HepG2 (cell line): ENCODE measurements around the gene GNA15. TPM values are rescaled to one million over a fixed set of nuclear protein-coding genes. Genes with fewer than 3 reads are reported as not detected.
A peak's percentile ranks its signal among the peaks of the same experiment; 100 is the strongest.

ENCODE experiments used
- ASH2L ChIP-seq: fragments of 300-600, 200-600 bp; sonication (generic); IDR thresholded peaks from 2 replicates; pipeline ENCODE4 v1.7.0; 2017; ENCODE audit warnings: low read depth, mild to moderate bottlenecking, moderate library complexity, mixed read lengths, low read length; ENCODE audit not compliant: insufficient read length
- CREBL2 ChIP-seq: sonication (generic); formaldehyde crosslinking; IDR thresholded peaks from 2 replicates; pipeline ENCODE4 v1.8.1; 2023; ENCODE audit warnings: missing genetic modification reagents, mild to moderate bottlenecking, borderline replicate concordance
- CREM ChIP-seq, 2 experiments: sonication (generic) in 1 of 2; formaldehyde crosslinking in 1 of 2; IDR thresholded peaks; 2 replicates each; pipeline versions ENCODE4 v1.4.0 to v1.6.1; 2016 to 2020; ENCODE audit warnings: antibody characterized with exemption in 1 of 2, mild to moderate bottlenecking in 1 of 2, missing genetic modification reagents in 1 of 2
- MAX ChIP-seq: IDR thresholded peaks from 2 replicates; pipeline ENCODE4 v1.6.1; 2012; ENCODE audit warnings: inconsistent platforms
- MED13 ChIP-seq: sonication (generic); formaldehyde crosslinking; IDR thresholded peaks from 2 replicates; pipeline ENCODE4 v1.5.0; 2020; ENCODE audit warnings: missing genetic modification reagents
- NR2F1 ChIP-seq, 2 experiments: fragments of 450-650 bp in 1 of 2; formaldehyde crosslinking in 1 of 2; IDR thresholded peaks; 2 replicates each; pipeline versions ENCODE4 v1.5.0 to v1.6.1; 2016 to 2020; ENCODE audit warnings: mild to moderate bottlenecking in 1 of 2, missing compliant biosample characterization in 1 of 2, missing genetic modification reagents in 1 of 2, moderate library complexity in 1 of 2
- NRL ChIP-seq: sonication (generic); formaldehyde crosslinking; IDR thresholded peaks from 2 replicates; pipeline ENCODE4 v1.5.0; 2020; ENCODE audit warnings: missing genetic modification reagents, mild to moderate bottlenecking, moderate library complexity, borderline replicate concordance
- RFX1 ChIP-seq: fragments of 450-650 bp; IDR thresholded peaks from 2 replicates; pipeline ENCODE4 v1.6.1; 2017
- RFXANK ChIP-seq: IDR thresholded peaks from 2 replicates; pipeline ENCODE4 v1.6.1; 2016
- YEATS4 ChIP-seq: sonication (generic); formaldehyde crosslinking; IDR thresholded peaks from 2 replicates; pipeline ENCODE4 v1.4.0; 2020; ENCODE audit warnings: missing genetic modification reagents, borderline replicate concordance
- ZNF230 ChIP-seq: sonication (generic); formaldehyde crosslinking; IDR thresholded peaks from 2 replicates; pipeline ENCODE4 v1.4.0; 2020; ENCODE audit warnings: mild to moderate bottlenecking, missing genetic modification reagents
- ZNF343 ChIP-seq: sonication (generic); formaldehyde crosslinking; IDR thresholded peaks from 2 replicates; pipeline ENCODE4 v1.4.0; 2020; ENCODE audit warnings: mild to moderate bottlenecking, missing genetic modification reagents
- ZNF543 ChIP-seq: sonication (generic); formaldehyde crosslinking; IDR thresholded peaks from 2 replicates; pipeline ENCODE4 v1.4.0; 2020; ENCODE audit warnings: mild to moderate bottlenecking, missing genetic modification reagents
- ZNF761 ChIP-seq: sonication (generic); formaldehyde crosslinking; conservative IDR thresholded peaks from 2 replicates; pipeline ENCODE4 v1.4.0; 2020; ENCODE audit warnings: mild to moderate bottlenecking, missing genetic modification reagents
- polyA plus RNA-seq, 8 experiments: library from polyadenylated mRNA; depleted of rRNA in 3 of 8; stranded (reverse) in 7 of 8; unstranded in 1 of 8; fragments of >200 nt; fragmentation: Illumina TruSeq in 4 of 8; extraction: Trizol in 4 of 8; gene quantifications; 2 replicates each; pipeline versions ENCODE4 v1.2.1 to v1.2.3, GENCODE V29; 2011 to 2016; ENCODE audit warnings: low read depth in 4 of 8, missing spikeins in 1 of 8, mixed read lengths in 1 of 8; ENCODE audit not compliant: insufficient read depth in 1 of 8
- total RNA-seq, 5 experiments: library from RNA; depleted of rRNA; stranded (reverse); fragments of >200 nt; fragmentation: Illumina TruSeq; extraction: Trizol; gene quantifications; 2 replicates each; pipeline ENCODE4 v1.2.3, GENCODE V29; 2016; ENCODE audit warnings: low read depth in 1 of 5
- TF ChIP-seq, protein P1 (sequence below): sonication (generic); formaldehyde crosslinking; IDR thresholded peaks from 2 replicates; pipeline ENCODE4 v1.4.0; 2020; ENCODE audit warnings: missing genetic modification reagents, mild to moderate bottlenecking, borderline replicate concordance
- TF ChIP-seq, protein P2 (sequence below), 2 experiments: fragments of 450-650 bp in 1 of 2; sonication (generic) in 1 of 2; formaldehyde crosslinking in 1 of 2; IDR thresholded peaks; 2 replicates each; pipeline versions ENCODE4 v1.6.1 to v1.8.0; 2016 to 2022; ENCODE audit warnings: antibody characterized with exemption in 1 of 2, mild to moderate bottlenecking in 1 of 2, missing genetic modification reagents in 1 of 2

GNA15 gene
- total and polyA plus RNA-seq, 2 of the 13 experiments (the other 11 are each of a cell fraction or from before 2014, with no cell fraction given): not detected

- no peak; the same call in none of the 2 replicates for TF ChIP-seq NRL (CRISPR knock-in tag)
- TF ChIP-seq YEATS4 (CRISPR knock-in tag): 0 out of 2 replicates have a peak, but pooled peaks have one; percentile 50
- TF ChIP-seq ZNF761 (CRISPR knock-in tag): no peak; the same call in 1 of the 2 replicates
- TF ChIP-seq, protein P1, sequence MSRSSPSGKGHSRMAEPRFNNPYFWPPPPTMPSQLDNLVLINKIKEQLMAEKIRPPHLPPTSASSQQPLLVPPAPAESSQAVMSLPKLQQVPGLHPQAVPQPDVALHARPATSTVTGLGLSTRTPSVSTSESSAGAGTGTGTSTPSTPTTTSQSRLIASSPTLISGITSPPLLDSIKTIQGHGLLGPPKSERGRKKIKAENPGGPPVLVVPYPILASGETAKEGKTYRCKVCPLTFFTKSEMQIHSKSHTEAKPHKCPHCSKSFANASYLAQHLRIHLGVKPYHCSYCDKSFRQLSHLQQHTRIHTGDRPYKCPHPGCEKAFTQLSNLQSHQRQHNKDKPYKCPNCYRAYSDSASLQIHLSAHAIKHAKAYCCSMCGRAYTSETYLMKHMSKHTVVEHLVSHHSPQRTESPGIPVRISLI (CRISPR knock-in tag): no peak; the same call in 1 of the 2 replicates
- peak; percentile 4; the same call in 1 of the 2 replicates for TF ChIP-seq CREBL2 (CRISPR knock-in tag)
- peak; percentile 50; the same call in 1 of the 2 replicates for TF ChIP-seq MED13 (CRISPR knock-in tag)
- TF ChIP-seq NR2F1 (CRISPR knock-in tag; IDR thresholded peaks at IDR 0.05): no peak
- 0 out of 2 replicates have a peak, but pooled peaks have one; percentile 36 for TF ChIP-seq ZNF543 (CRISPR knock-in tag)
- TF ChIP-seq CREM (IDR thresholded peaks at IDR 0.05): no peak
- no peak for TF ChIP-seq CREM (CRISPR knock-in tag; IDR thresholded peaks at IDR 0.05)
- no peak for TF ChIP-seq ASH2L
- no peak for TF ChIP-seq RFXANK (CRISPR knock-in tag)
- no peak for TF ChIP-seq ZNF343 (CRISPR knock-in tag)
- TF ChIP-seq, protein P2, sequence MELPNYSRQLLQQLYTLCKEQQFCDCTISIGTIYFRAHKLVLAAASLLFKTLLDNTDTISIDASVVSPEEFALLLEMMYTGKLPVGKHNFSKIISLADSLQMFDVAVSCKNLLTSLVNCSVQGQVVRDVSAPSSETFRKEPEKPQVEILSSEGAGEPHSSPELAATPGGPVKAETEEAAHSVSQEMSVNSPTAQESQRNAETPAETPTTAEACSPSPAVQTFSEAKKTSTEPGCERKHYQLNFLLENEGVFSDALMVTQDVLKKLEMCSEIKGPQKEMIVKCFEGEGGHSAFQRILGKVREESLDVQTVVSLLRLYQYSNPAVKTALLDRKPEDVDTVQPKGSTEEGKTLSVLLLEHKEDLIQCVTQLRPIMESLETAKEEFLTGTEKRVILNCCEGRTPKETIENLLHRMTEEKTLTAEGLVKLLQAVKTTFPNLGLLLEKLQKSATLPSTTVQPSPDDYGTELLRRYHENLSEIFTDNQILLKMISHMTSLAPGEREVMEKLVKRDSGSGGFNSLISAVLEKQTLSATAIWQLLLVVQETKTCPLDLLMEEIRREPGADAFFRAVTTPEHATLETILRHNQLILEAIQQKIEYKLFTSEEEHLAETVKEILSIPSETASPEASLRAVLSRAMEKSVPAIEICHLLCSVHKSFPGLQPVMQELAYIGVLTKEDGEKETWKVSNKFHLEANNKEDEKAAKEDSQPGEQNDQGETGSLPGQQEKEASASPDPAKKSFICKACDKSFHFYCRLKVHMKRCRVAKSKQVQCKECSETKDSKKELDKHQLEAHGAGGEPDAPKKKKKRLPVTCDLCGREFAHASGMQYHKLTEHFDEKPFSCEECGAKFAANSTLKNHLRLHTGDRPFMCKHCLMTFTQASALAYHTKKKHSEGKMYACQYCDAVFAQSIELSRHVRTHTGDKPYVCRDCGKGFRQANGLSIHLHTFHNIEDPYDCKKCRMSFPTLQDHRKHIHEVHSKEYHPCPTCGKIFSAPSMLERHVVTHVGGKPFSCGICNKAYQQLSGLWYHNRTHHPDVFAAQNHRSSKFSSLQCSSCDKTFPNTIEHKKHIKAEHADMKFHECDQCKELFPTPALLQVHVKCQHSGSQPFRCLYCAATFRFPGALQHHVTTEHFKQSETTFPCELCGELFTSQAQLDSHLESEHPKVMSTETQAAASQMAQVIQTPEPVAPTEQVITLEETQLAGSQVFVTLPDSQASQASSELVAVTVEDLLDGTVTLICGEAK (IDR thresholded peaks at IDR 0.05): no peak
- TF ChIP-seq, protein P2 (CRISPR knock-in tag; IDR thresholded peaks at IDR 0.05): 0 out of 2 replicates have a peak, but pooled peaks have one; percentile 33
- peak; percentile 64; the same call in 1 of the 2 replicates for TF ChIP-seq MAX
- TF ChIP-seq RFX1: no peak
- 0 out of 2 replicates have a peak, but pooled peaks have one; percentile 58 for TF ChIP-seq ZNF230 (CRISPR knock-in tag)
These were observed 50.4 kb downstream of the GNA15 start (continued) for GRCh38 chr19:3186160-3186688.
